Epithelial cell of alveolus of lung (primary cell): ENCODE data around the gene ARHGAP33. TPM values are rescaled to one million over a fixed set of nuclear protein-coding genes. Genes with fewer than 3 reads are reported as not detected.

ENCODE experiments used
- total RNA-seq: library from RNA; depleted of rRNA; stranded (reverse); fragments of >200 nt; gene quantifications from 2 replicates; pipeline ENCODE4 v1.2.1, GENCODE V29; 2015

Gene ARHGAP33, protein sequence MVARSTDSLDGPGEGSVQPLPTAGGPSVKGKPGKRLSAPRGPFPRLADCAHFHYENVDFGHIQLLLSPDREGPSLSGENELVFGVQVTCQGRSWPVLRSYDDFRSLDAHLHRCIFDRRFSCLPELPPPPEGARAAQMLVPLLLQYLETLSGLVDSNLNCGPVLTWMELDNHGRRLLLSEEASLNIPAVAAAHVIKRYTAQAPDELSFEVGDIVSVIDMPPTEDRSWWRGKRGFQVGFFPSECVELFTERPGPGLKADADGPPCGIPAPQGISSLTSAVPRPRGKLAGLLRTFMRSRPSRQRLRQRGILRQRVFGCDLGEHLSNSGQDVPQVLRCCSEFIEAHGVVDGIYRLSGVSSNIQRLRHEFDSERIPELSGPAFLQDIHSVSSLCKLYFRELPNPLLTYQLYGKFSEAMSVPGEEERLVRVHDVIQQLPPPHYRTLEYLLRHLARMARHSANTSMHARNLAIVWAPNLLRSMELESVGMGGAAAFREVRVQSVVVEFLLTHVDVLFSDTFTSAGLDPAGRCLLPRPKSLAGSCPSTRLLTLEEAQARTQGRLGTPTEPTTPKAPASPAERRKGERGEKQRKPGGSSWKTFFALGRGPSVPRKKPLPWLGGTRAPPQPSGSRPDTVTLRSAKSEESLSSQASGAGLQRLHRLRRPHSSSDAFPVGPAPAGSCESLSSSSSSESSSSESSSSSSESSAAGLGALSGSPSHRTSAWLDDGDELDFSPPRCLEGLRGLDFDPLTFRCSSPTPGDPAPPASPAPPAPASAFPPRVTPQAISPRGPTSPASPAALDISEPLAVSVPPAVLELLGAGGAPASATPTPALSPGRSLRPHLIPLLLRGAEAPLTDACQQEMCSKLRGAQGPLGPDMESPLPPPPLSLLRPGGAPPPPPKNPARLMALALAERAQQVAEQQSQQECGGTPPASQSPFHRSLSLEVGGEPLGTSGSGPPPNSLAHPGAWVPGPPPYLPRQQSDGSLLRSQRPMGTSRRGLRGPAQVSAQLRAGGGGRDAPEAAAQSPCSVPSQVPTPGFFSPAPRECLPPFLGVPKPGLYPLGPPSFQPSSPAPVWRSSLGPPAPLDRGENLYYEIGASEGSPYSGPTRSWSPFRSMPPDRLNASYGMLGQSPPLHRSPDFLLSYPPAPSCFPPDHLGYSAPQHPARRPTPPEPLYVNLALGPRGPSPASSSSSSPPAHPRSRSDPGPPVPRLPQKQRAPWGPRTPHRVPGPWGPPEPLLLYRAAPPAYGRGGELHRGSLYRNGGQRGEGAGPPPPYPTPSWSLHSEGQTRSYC
- total RNA-seq, result 2.2 and 3.2 TPM in 2 replicates

GRCh38 chr19:35775298-35776101, at the start of gene ARHGAP33:
TSS of gene ARHGAP33 (plus strand) at chr19:35775564. CDS start at chr19:35775659, 95 bp downstream.

GRCh38 chr19:35742121-35742724, 33.1 kb upstream of the ARHGAP33 start, which contains the start of gene IGFLR1:
TSS of gene IGFLR1 (minus strand) at chr19:35742452. CDS start at chr19:35741180, 1,272 bp downstream.

DNA sequence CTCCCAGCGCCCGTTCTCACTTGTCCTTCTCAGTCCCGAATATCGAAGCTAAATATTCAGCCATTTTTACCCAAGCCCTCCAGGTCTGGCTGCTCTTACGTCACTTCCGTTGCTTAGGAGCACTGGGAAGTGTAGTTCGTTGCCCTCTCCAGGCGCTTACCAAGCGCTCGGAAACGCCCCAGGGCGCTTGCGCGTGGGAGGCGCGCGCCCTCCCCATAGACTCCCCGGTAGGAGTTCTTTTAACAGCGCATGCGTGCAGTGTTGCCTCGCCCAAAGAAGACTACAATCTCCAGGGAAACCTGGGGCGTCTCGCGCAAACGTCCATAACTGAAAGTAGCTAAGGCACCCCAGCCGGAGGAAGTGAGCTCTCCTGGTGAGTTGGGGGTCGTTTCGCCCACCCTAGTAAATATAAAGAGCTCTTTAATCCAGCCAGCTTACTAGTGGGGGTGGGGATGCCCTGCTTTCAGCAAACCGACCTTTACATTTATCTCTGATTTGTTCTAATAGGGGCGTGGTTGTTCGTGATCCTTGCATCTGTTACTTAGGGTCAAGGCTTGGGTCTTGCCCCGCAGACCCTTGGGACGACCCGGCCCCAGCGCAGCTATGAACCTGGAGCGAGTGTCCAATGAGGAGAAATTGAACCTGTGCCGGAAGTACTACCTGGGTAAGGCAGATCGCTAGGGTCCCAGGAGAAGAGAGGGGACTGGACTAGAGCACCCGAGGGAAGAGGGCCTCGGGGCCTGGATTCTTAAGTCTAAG, 29.9 kb upstream of the ARHGAP33 start, which contains the start of the genes PSENEN and U2AF1L4:
Gene PSENEN, plus strand, starts transcription at position 324 of the 759 bp plus-strand sequence. Its CDS starts 280 bp downstream, at position 604.
Gene U2AF1L4, minus strand, starts transcription at position 91 of the 759 bp plus-strand sequence. Its CDS starts 27 bp downstream, at position 64.

DNA sequence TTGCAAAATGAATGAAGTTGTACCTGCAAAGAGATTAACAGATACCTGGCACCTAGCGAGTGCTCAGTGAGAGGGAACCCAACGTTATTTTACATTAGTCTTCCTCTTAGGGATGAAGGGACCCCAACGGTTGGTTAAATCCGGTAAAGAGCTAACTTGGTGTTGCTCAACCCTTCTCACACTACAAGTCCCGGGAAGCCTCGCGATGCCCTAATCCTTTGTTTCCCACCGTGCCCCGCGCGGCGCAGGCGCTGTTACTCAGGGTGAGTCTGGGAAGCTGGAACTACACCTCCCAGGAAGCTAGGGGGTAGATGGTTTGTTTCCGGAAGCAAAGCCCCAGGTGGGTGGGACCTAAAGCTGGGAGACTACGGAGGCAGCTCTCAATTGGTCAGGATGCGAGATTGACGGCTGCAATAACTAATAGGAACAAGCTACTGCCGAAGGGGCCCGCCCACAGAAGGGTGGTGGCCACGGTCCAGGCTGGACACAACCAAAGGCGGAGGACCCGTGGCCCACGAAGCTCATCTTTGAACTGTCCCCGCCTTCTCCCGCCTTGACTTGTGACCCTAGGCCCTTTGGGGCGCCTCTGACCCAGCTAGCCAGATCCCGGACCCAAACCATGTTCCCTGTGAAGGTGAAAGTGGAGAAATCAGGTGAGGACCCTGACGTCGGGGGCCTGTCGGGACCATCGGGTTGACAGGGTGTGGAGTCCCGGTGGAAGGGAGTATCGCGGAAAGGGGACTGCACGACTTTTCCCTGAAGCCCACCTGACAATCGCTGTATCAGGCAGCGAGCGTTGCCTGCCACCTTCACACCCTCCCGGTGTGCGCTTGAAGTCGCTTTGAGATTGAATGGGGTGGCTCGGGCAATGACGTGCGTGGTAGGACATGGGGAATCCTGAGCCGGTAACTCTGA, 27.0 kb upstream of the ARHGAP33 start, which contains the start of gene LIN37:
Gene LIN37, plus strand, starts transcription at position 471 of the 915 bp plus-strand sequence. Its CDS starts 149 bp downstream, at position 620.

GRCh38 chr19:35756377-35757230, 18.8 kb upstream of the ARHGAP33 start, which contains the start of gene HSPB6:
TSS of gene HSPB6 (minus strand) at chr19:35757029. CDS start at chr19:35757008, 21 bp downstream.

GRCh38 chr19:35757749-35758608, 17.4 kb upstream of the ARHGAP33 start, which contains the start of gene PROSER3:
TSS of gene PROSER3 (plus strand) at chr19:35758176. CDS start at chr19:35758216, 40 bp downstream.

GRCh38 chr19:35812220-35813042, 37.1 kb downstream of the ARHGAP33 start, which contains the start of gene PRODH2:
TSS of gene PRODH2 (minus strand) at chr19:35812845. CDS start at chr19:35812805, 40 bp downstream.

Other genes with a start within 250 kb of the ARHGAP33 start
- not detected in 2 replicates for gene SBSN, start 247.3 kb upstream of the ARHGAP33 start, total RNA-seq
- gene GAPDHS, start 242.1 kb upstream of the ARHGAP33 start, total RNA-seq, result not detected in 2 replicates
- gene TMEM147, start 229.9 kb upstream of the ARHGAP33 start, total RNA-seq, result 85.7 and 102 TPM in 2 replicates
- gene ATP4A, start 211.9 kb upstream of the ARHGAP33 start, total RNA-seq, result not detected in 2 replicates
- not detected in 2 replicates for gene PMIS2, start 189.4 kb upstream of the ARHGAP33 start, total RNA-seq
- 6.6 and 10.5 TPM in 2 replicates for gene HAUS5, start 162.8 kb upstream of the ARHGAP33 start, total RNA-seq
- 93.3 and 101 TPM in 2 replicates for gene RBM42, start 146.5 kb upstream of the ARHGAP33 start, total RNA-seq
- gene ETV2, start 133.8 kb upstream of the ARHGAP33 start, total RNA-seq, result 0.78 TPM in 1 of 2 replicates, not detected in the other
- gene COX6B1, start 127.2 kb upstream of the ARHGAP33 start, total RNA-seq, result 500 and 902 TPM in 2 replicates
- not detected in 2 replicates for gene UPK1A, start 109.0 kb upstream of the ARHGAP33 start, total RNA-seq
- not detected in 2 replicates for gene ZBTB32, start 71.0 kb upstream of the ARHGAP33 start, total RNA-seq
- gene KMT2B, start 57.6 kb upstream of the ARHGAP33 start, total RNA-seq, result 8.0 and 14.4 TPM in 2 replicates
- gene IGFLR1, start 33.1 kb upstream of the ARHGAP33 start, total RNA-seq, result 6.9 and 15.9 TPM in 2 replicates
- gene U2AF1L4, start 30.1 kb upstream of the ARHGAP33 start, total RNA-seq, result 6.9 and 9.3 TPM in 2 replicates
- gene PSENEN, start 29.9 kb upstream of the ARHGAP33 start, total RNA-seq, result 43.2 TPM in 2 replicates
- 15.9 and 20.7 TPM in 2 replicates for gene LIN37, start 27.0 kb upstream of the ARHGAP33 start, total RNA-seq
- gene HSPB6, start 18.5 kb upstream of the ARHGAP33 start, total RNA-seq, result 11.1 and 66.8 TPM in 2 replicates
- 12.4 and 18.0 TPM in 2 replicates for gene PROSER3, start 17.4 kb upstream of the ARHGAP33 start, total RNA-seq
- gene PRODH2, start 37.3 kb downstream of the ARHGAP33 start, total RNA-seq, result not detected in 2 replicates
- gene NPHS1, start 76.9 kb downstream of the ARHGAP33 start, total RNA-seq, result not detected in 2 replicates
- 0.13 TPM in 1 of 2 replicates, not detected in the other for gene KIRREL2, start 81.3 kb downstream of the ARHGAP33 start, total RNA-seq
- gene APLP1, start 93.0 kb downstream of the ARHGAP33 start, total RNA-seq, result 12.8 and 17.3 TPM in 2 replicates
- 2.6 and 3.7 TPM in 2 replicates for gene NFKBID, start 125.0 kb downstream of the ARHGAP33 start, total RNA-seq
- not detected in 2 replicates for gene HCST, start 127.0 kb downstream of the ARHGAP33 start, total RNA-seq
- gene TYROBP, start 132.7 kb downstream of the ARHGAP33 start, total RNA-seq, result not detected in 2 replicates
- gene LRFN3, start 160.8 kb downstream of the ARHGAP33 start, total RNA-seq, result 8.5 and 13.9 TPM in 2 replicates
- gene SDHAF1, start 219.6 kb downstream of the ARHGAP33 start, total RNA-seq, result 35.6 and 42.5 TPM in 2 replicates
- gene SYNE4, start 233.2 kb downstream of the ARHGAP33 start, total RNA-seq, result 0.08 and 1.2 TPM in 2 replicates
- gene ALKBH6, start 238.6 kb downstream of the ARHGAP33 start, total RNA-seq, result 38.8 and 39.5 TPM in 2 replicates